HepG2 (cell line): ENCODE data around the gene JADE2. TPM values are rescaled to one million over a fixed set of nuclear protein-coding genes. Genes with fewer than 3 reads are reported as not detected.
A peak's percentile ranks its signal among the peaks of the same experiment; 100 is the strongest.

Experiments used
- ATAC-seq: fragments of 200-7000 bp; cut with Tn5 transposase; 3 replicates; pipeline ENCODE4 v1.9.1; 2020; ENCODE audit warnings: mild to moderate bottlenecking, moderate library complexity
- BruUV-seq: library from RNA; stranded (reverse); fragments of 400-500 nt; replicated peaks from 2 replicates; lab custom pipeline; 2021; lab: Mats Ljungman, UMichigan
- CTCF ChIA-PET: fragments of 300-600 bp; formaldehyde crosslinking; extraction: SDS; loops from one replicate; lab custom pipeline; 2021; ENCODE audit warnings: low total read pairs, inconsistent platforms, low intra/inter-chr PET ratio; lab: Yijun Ruan, JAX
- POLR2A ChIA-PET: fragments of 350-600 bp; sonication (Branson Sonifier 250); formaldehyde crosslinking; loops from one replicate; lab custom pipeline; 2020; ENCODE audit warnings: antibody characterized with exemption, inconsistent platforms; lab: Yijun Ruan, JAX
- DNase-seq: peaks from one replicate; pipeline ENCODE4 v3.0.0-alpha.2; 2015; ENCODE audit warnings: low spot score
- FAIRE-seq: peaks from 3 replicates; lab custom pipeline; 2011; peaks lifted over from hg19 to GRCh38; lab: Jason Lieb, UNC
- H2AFZ ChIP-seq: one replicate; pipeline ENCODE4 v1.6.1; 2011; ENCODE audit warnings: low read length, inconsistent platforms
- H3K27ac ChIP-seq: fragments of 300-600 bp; 3 replicates; pipeline ENCODE4 v1.8.0; 2011; ENCODE audit warnings: mixed run types, mild to moderate bottlenecking, mixed read lengths, low read length, inconsistent platforms; ENCODE audit not compliant: insufficient read depth; ENCODE audit errors: extremely low read length
- H3K27me3 ChIP-seq, 2 experiments: fragments of 200-600 bp in 1 of 2; 2 replicates in 1 of 2; 3 replicates in 1 of 2; pipeline versions ENCODE4 v1.6.0 to v1.8.0; 2011; ENCODE audit warnings: low read length in 2 of 2, mild to moderate bottlenecking in 2 of 2, moderate library complexity in 2 of 2, inconsistent platforms in 1 of 2; ENCODE audit not compliant: insufficient read depth in 2 of 2, control insufficient read depth in 1 of 2
- H3K36me3 ChIP-seq, 2 experiments: fragments of 200-600 bp in 1 of 2; replicated peaks in 1 of 2; 2 replicates in 1 of 2; 3 replicates in 1 of 2; pipeline versions ENCODE4 v1.5.1 to v1.8.0; 2011; ENCODE audit warnings: low read length in 2 of 2, inconsistent platforms in 1 of 2; ENCODE audit not compliant: insufficient read depth in 2 of 2, control insufficient read depth in 1 of 2
- H3K4me1 ChIP-seq: 2 replicates; pipeline ENCODE4 v1.5.1; 2012; ENCODE audit warnings: low read length, inconsistent platforms; ENCODE audit not compliant: insufficient read depth
- H3K4me2 ChIP-seq: 2 replicates; pipeline ENCODE4 v1.6.0; 2011; ENCODE audit warnings: low read depth, low read length, inconsistent platforms
- H3K4me3 ChIP-seq, 3 experiments: fragments of 200-600 bp in 1 of 3; sonication (generic), shearing (Covaris generic) in 1 of 3; replicated peaks in 1 of 3; 2 replicates each; pipeline ENCODE4 v1.5.1; 2011 to 2016; ENCODE audit warnings: low read length in 3 of 3, inconsistent platforms in 2 of 3, low read depth in 2 of 3, mild to moderate bottlenecking in 2 of 3, control low read depth in 1 of 3, mixed read lengths in 1 of 3; ENCODE audit not compliant: insufficient read depth in 1 of 3
- H3K79me2 ChIP-seq: one replicate; pipeline ENCODE4 v1.6.1; 2011; ENCODE audit warnings: low read length, inconsistent platforms; ENCODE audit not compliant: insufficient read depth
- H3K9ac ChIP-seq: 2 replicates; pipeline ENCODE4 v1.6.0; 2011; ENCODE audit warnings: mild to moderate bottlenecking, low read depth, low read length, inconsistent platforms; ENCODE audit not compliant: insufficient read depth
- H3K9me3 ChIP-seq: 2 replicates; pipeline ENCODE4 v1.5.1; 2012; ENCODE audit warnings: mild to moderate bottlenecking, low read length
- H4K20me1 ChIP-seq: 2 replicates; pipeline ENCODE4 v1.6.0; 2011; ENCODE audit warnings: inconsistent platforms, mild to moderate bottlenecking, low read length, moderate library complexity; ENCODE audit not compliant: insufficient read depth
- ADNP ChIP-seq: sonication (generic); formaldehyde crosslinking; IDR thresholded peaks from 2 replicates; pipeline ENCODE4 v1.4.0; 2020; ENCODE audit warnings: missing genetic modification reagents
- ZMYM3 ChIP-seq: sonication (generic); formaldehyde crosslinking; IDR thresholded peaks from 2 replicates; pipeline ENCODE4 v1.5.1; 2020; ENCODE audit warnings: mild to moderate bottlenecking, missing genetic modification reagents
- ZNF557 ChIP-seq: sonication (generic); formaldehyde crosslinking; IDR thresholded peaks from 2 replicates; pipeline ENCODE4 v1.4.0; 2020; ENCODE audit warnings: missing genetic modification reagents
- ZNF768 ChIP-seq: sonication (generic); formaldehyde crosslinking; IDR thresholded peaks from 2 replicates; pipeline ENCODE4 v1.4.0; 2020; ENCODE audit warnings: missing genetic modification reagents
- WGBS: methylation state at CpG from one replicate; pipeline ENCODE4 v1.1.6; 2017; ENCODE audit warnings: low lambda C conversion rate; 5-methylcytosine and 5-hydroxymethylcytosine counted together
- in situ Hi-C: cut with HindIII; loops from 2 replicates; pipeline ENCODE4 v1.10.0; 2017; ENCODE audit warnings: low pct_unique_long_range_greater_than_20kb; ENCODE audit not compliant: extremely low pct_ligation_motif_present
- intact Hi-C: fragments of 100-400 bp; cut with micrococcal nuclease; formaldehyde crosslinking; loops from one replicate; pipeline ENCODE4 v1.10.0; 2022; ENCODE audit not compliant: unreplicated experiment
- polyA plus RNA-seq, 8 experiments: library from polyadenylated mRNA; depleted of rRNA in 3 of 8; stranded (reverse) in 7 of 8; unstranded in 1 of 8; fragments of >200 nt; fragmentation: Illumina TruSeq in 4 of 8; extraction: Trizol in 4 of 8; gene quantifications; 2 replicates each; pipeline versions ENCODE4 v1.2.1 to v1.2.3, GENCODE V29; 2011 to 2016; ENCODE audit warnings: low read depth in 4 of 8, missing spikeins in 1 of 8, mixed read lengths in 1 of 8; ENCODE audit not compliant: insufficient read depth in 1 of 8
- total RNA-seq, 5 experiments: library from RNA; depleted of rRNA; stranded (reverse); fragments of >200 nt; fragmentation: Illumina TruSeq; extraction: Trizol; gene quantifications; 2 replicates each; pipeline ENCODE4 v1.2.3, GENCODE V29; 2016; ENCODE audit warnings: low read depth in 1 of 5
- TF ChIP-seq, protein P1 (sequence below): sonication (generic); formaldehyde crosslinking; IDR thresholded peaks from 2 replicates; pipeline ENCODE4 v1.8.1; 2023; ENCODE audit warnings: mild to moderate bottlenecking, missing genetic modification reagents

JADE2 gene
- total and polyA plus RNA-seq, 2 of the 13 experiments (the other 11 are each of a cell fraction or from before 2014, with no cell fraction given), result 7.5 to 15.1 TPM

DNA sequence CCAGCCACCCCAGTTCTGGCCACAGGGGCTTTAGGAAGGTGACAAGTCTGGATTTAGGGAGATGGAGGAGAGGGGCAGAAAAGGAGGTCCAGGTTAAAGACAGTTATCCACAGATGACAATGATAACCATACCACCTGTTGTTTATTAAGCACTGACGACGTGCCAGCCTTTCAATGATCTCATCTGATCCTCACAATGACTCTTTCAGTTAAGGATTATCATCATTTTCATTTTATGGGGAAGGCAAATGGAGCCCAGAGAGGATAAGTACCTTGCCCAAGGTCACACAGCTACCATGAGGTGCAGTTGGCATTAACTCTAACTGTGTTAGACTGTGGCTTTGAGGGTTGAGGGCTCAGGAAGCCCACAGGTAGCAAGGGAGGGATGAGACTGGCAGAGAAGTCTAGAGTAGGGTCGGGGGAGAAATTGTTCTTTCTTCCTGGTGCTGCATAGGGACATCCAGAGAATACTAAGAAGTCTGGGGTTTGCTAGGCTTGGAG is 21.5 kb upstream of the JADE2 start:
- Histone ChIP-seq H3K9me3 (no peaks in the 10 kb centered on the region), H3K27ac (peak overlapping the region; percentile 89), H3K9ac (peak overlapping the region; percentile 79), H3K4me2 (peak overlapping the region; percentile 91), H2AFZ (no peak overlapping the region), H4K20me1 (no peaks in the 10 kb centered on the region), H3K4me3 (peak overlapping the region; percentile 27 to 62 (median 41)), H3K36me3 (no peaks in the 10 kb centered on the region), H3K4me1 (peaks cover 78% of the 10 kb centered on the region), H3K27me3 (no peaks in the 10 kb centered on the region; a peak in 1 of 5 replicates), H3K79me2 (peaks cover 13% of the 10 kb centered on the region)
- intact Hi-C loops, result loop anchor here (1.0 kb wide), 1 partner anchor 38 kb away; no protein-coding TSS in a partner anchor
- BruUV-seq, result no TSS peak
- whole genome bisulfite sequencing, result 44% methylated on average over 3 of the region's 3 CpGs
- DNase-seq (peak; percentile 15), FAIRE-seq (no peak), ATAC-seq (no peak)
- POLR2A ChIA-PET, result interaction anchor here (0.9 to 7.2 kb wide), 18 partner anchors 8 to 534 kb away, joined by 3 to 181 read pairs (median 4); partner anchors contain the start of genes CDKN2AIPNL, JADE2 and UBE2B
- 0 out of 2 replicates have a peak, but pooled peaks have one; percentile 12 for TF ChIP-seq ADNP (CRISPR knock-in tag)
- no peak for TF ChIP-seq ZNF557
- TF ChIP-seq, protein P1, sequence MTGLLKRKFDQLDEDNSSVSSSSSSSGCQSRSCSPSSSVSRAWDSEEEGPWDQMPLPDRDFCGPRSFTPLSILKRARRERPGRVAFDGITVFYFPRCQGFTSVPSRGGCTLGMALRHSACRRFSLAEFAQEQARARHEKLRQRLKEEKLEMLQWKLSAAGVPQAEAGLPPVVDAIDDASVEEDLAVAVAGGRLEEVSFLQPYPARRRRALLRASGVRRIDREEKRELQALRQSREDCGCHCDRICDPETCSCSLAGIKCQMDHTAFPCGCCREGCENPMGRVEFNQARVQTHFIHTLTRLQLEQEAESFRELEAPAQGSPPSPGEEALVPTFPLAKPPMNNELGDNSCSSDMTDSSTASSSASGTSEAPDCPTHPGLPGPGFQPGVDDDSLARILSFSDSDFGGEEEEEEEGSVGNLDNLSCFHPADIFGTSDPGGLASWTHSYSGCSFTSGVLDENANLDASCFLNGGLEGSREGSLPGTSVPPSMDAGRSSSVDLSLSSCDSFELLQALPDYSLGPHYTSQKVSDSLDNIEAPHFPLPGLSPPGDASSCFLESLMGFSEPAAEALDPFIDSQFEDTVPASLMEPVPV (CRISPR knock-in tag), result no peak
- peak; percentile 56 for TF ChIP-seq ZMYM3 (CRISPR knock-in tag)
- TF ChIP-seq ZNF768 (CRISPR knock-in tag), result peak; percentile 79; the same call in 1 of the 2 replicates
- CTCF ChIA-PET, result no interaction called here
- in situ Hi-C loops, result no loop called here
